SKM-1 (cell line): ENCODE measurements around the gene HTT.

Experiments used
- DNase-seq: peaks from one replicate; lab custom pipeline; 2025; ENCODE audit not compliant: unreplicated experiment; lab: John Stamatoyannopoulos, UW

HTT gene

GRCh38 chr4:3261411-3262207 is 187.1 kb downstream of the HTT start:
- no peak for DNase-seq

GRCh38 chr4:3262208-3263052 is 187.9 kb downstream of the HTT start:
- no peak for DNase-seq

GRCh38 chr4:3263053-3263875 is 188.8 kb downstream of the HTT start:
- DNase-seq: no peak

GRCh38 chr4:3263876-3264193 is 189.4 kb downstream of the HTT start:
- DNase-seq: no peak

GRCh38 chr4:3266076-3266475 is 191.6 kb downstream of the HTT start:
- no peak for DNase-seq

- DNase-seq: no peak
Observed at GRCh38 chr4:3267576-3268394, 193.3 kb downstream of the HTT start.

- DNase-seq: no peak
Observed at GRCh38 chr4:3268395-3269104, 194.1 kb downstream of the HTT start.

- no peak for DNase-seq
Observed at GRCh38 chr4:3269105-3269927, 194.8 kb downstream of the HTT start.

- DNase-seq: no peak
Observed at GRCh38 chr4:3269991-3270611, 195.6 kb downstream of the HTT start.

- DNase-seq: no peak
Observed at GRCh38 chr4:3271131-3271530, 196.7 kb downstream of the HTT start.

GRCh38 chr4:3276986-3277385 is 202.5 kb downstream of the HTT start:
- no peak for DNase-seq

GRCh38 chr4:3280466-3280865 is 206.0 kb downstream of the HTT start:
- DNase-seq: no peak

- DNase-seq: no peak
Observed at GRCh38 chr4:3283483-3283882, 209.0 kb downstream of the HTT start.

- no peak for DNase-seq
Observed at GRCh38 chr4:3283916-3284315, 209.4 kb downstream of the HTT start.

GRCh38 chr4:3284734-3285557 is 210.5 kb downstream of the HTT start:
- DNase-seq: no peak

- DNase-seq: peak; percentile 98
Observed at GRCh38 chr4:3285558-3286334, 211.3 kb downstream of the HTT start.
